Renal cortex interstitium (tissue), 11 donors: Measurements from ENCODE around the gene SASS6. TPM values are rescaled to one million over a fixed set of nuclear protein-coding genes. Genes with fewer than 3 reads are reported as not detected.
"Not testable (repeated sequence)": the region's sequence is repeated elsewhere in the genome, so short reads cannot be mapped to it uniquely, and the experiment has no call there.

Experiments
- DNase-seq, 11 donors: peaks; one replicate each; pipeline ENCODE4 v3.0.0-alpha.2; 2013; ENCODE audit warnings: low read depth in 9 of 11, low spot score in 4 of 11; ENCODE audit errors: extremely low read depth in 1 of 11
- polyA plus RNA-seq, 3 donors: library from polyadenylated mRNA; unstranded; fragments of 120-200 nt; gene quantifications; one replicate each; pipeline ENCODE4 v1.2.1, GENCODE V29; 2013; ENCODE audit not compliant: insufficient read length in 3 of 3

The SASS6 gene
- polyA plus RNA-seq, 3 donors = 7.9 to 10.5 (median 8.0) TPM

GRCh38 chr1:100061681-100062080 lies 71.0 kb downstream of the SASS6 start:
- DNase-seq = no peak

GRCh38 chr1:100053727-100054126 lies 79.0 kb downstream of the SASS6 start:
- no peak for DNase-seq

- DNase-seq = no peak
These were observed 79.6 kb downstream of the SASS6 start for GRCh38 chr1:100053119-100053518.

GRCh38 chr1:100051893-100052292 lies 80.8 kb downstream of the SASS6 start:
- no peak for DNase-seq

- DNase-seq = no peak
These were observed 81.3 kb downstream of the SASS6 start for GRCh38 chr1:100051401-100051800.

- DNase-seq = no peak
These were observed 82.6 kb downstream of the SASS6 start for GRCh38 chr1:100050139-100050538.

- not testable (repeated sequence) for DNase-seq
These were observed 85.5 kb downstream of the SASS6 start for GRCh38 chr1:100047235-100047708.

GRCh38 chr1:100045206-100045605 lies 87.5 kb downstream of the SASS6 start:
- DNase-seq = no peak

- DNase-seq = no peak
These were observed 93.1 kb downstream of the SASS6 start for GRCh38 chr1:100039591-100039990.

GRCh38 chr1:100038660-100039287 lies 94.0 kb downstream of the SASS6 start:
- DNase-seq = peak in 9 of 11 donors; percentile 41 to 65 (median 54)

- peak; percentile 66 to 88 (median 84) for DNase-seq
These were observed 94.6 kb downstream of the SASS6 start for GRCh38 chr1:100037927-100038659.

- no peak for DNase-seq
These were observed 95.1 kb downstream of the SASS6 start for GRCh38 chr1:100037656-100037926.

- DNase-seq = peak in 4 of 11 donors; percentile 4 to 11 (median 8)
These were observed 95.7 kb downstream of the SASS6 start for GRCh38 chr1:100036718-100037655.

GRCh38 chr1:100035214-100035613 lies 97.5 kb downstream of the SASS6 start:
- no peak for DNase-seq

- DNase-seq = peak in 4 of 11 donors; percentile 3 to 25 (median 6)
These were observed 98.3 kb downstream of the SASS6 start for GRCh38 chr1:100034470-100034869.

Other genes starting within 250 kb of the SASS6 start
- 10 to 100 TPM; 23.7 to 42.1 (median 29.2) TPM for gene SLC35A3, start 162.9 kb downstream of the SASS6 start, polyA plus RNA-seq
- 10 to 100 TPM; 25.3 to 42.3 (median 33.9) TPM for gene TRMT13, start 233 bp upstream of the SASS6 start, polyA plus RNA-seq
- gene LRRC39, start 45.3 kb upstream of the SASS6 start, polyA plus RNA-seq = 1 to 10 TPM; 1.8 to 3.3 (median 2.3) TPM
- 10 to 100 TPM; 20.2 to 30.0 (median 27.0) TPM for gene DBT, start 116.9 kb upstream of the SASS6 start, polyA plus RNA-seq
- gene RTCA, start 133.3 kb upstream of the SASS6 start, polyA plus RNA-seq = 10 to 100 TPM; 29.9 to 36.7 (median 34.6) TPM
- gene CDC14A, start 219.6 kb upstream of the SASS6 start, polyA plus RNA-seq = 10 to 100 TPM; 27.2 to 31.8 (median 28.7) TPM